ENCODE results near the gene FBXL7. TPM values are rescaled to one million over a fixed set of nuclear protein-coding genes. Genes with fewer than 3 reads are reported as not detected.

FBXL7 gene
- 13.3 TPM for total RNA-seq
- long read RNA-seq, partial matches to known transcripts = 0 of 10 reads
- long read RNA-seq, other reads (novel, unspliced or antisense) = 9 of 10 reads

GRCh38 chr5:15499528-15500324 lies at the start of gene FBXL7:
Gene FBXL7 (plus strand): TSS chr5:15500180.
- H3K4me1 ChIP-seq = peaks cover 5% of the 10 kb centered on the region
- intact Hi-C loops (cut with DNase I) = no loop called here
- no peaks in the 10 kb centered on the region for H3K36me3 ChIP-seq
- no peaks in the 10 kb centered on the region for H3K27me3 ChIP-seq
- peak within 1 kb of the TSS; percentile 64 for H3K4me3 ChIP-seq
- peak; percentile 94 for ATAC-seq
- DNase-seq = peak; percentile 88
- H3K9me3 ChIP-seq = no peaks in the 10 kb centered on the region
- TF ChIP-seq CTCF (IDR thresholded peaks at IDR 0.05) = peak; percentile 32
- H3K27ac ChIP-seq = peak within 1 kb of the TSS; percentile 75

DNA sequence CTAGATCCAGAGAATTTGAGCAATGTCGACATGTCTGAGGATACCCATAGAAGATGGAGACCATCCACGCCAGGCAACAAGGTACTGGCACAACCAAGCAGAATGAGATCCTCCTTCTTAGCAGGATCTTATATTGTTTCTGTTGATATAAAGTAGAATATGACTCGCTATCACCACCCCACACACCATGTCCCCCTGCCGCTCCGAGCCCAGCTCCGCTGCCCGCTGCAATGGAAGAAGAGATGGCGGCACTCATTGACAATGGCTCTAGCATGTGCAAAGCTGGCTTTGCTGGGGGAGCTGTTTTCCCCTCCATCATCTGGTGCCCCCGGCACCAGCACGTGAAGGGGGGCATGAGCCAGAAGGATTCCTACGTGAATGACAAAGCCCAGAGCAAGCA lies 49.5 kb upstream of the FBXL7 start:
- Histone ChIP-seq H3K4me3 (no peak overlapping the region), H3K9me3 (no peaks in the 10 kb centered on the region), H3K36me3 (no peaks in the 10 kb centered on the region), H3K4me1 (no peaks in the 10 kb centered on the region), H3K27me3 (no peaks in the 10 kb centered on the region), H3K27ac (no peak overlapping the region)
- no peak for ATAC-seq
- intact Hi-C loops (cut with DNase I) = no loop called here
- DNase-seq = no peak
- no peak for TF ChIP-seq CTCF (IDR thresholded peaks at IDR 0.05)

- H3K27ac ChIP-seq = no peak overlapping the region
- TF ChIP-seq CTCF (IDR thresholded peaks at IDR 0.05) = no peak
- intact Hi-C loops (cut with DNase I) = no loop called here
- no peak for DNase-seq
- H3K4me1 ChIP-seq = no peaks in the 10 kb centered on the region
- H3K27me3 ChIP-seq = no peaks in the 10 kb centered on the region
- no peaks in the 10 kb centered on the region for H3K9me3 ChIP-seq
- H3K36me3 ChIP-seq = no peaks in the 10 kb centered on the region
- H3K4me3 ChIP-seq = no peak overlapping the region
- ATAC-seq = no peak
Measured at GRCh38 chr5:15450949-15451348, 49.0 kb upstream of the FBXL7 start.

GRCh38 chr5:15452030-15452429 lies 48.0 kb upstream of the FBXL7 start:
- Histone ChIP-seq H3K4me1 (no peaks in the 10 kb centered on the region), H3K4me3 (no peak overlapping the region), H3K27me3 (no peaks in the 10 kb centered on the region), H3K27ac (no peak overlapping the region), H3K9me3 (no peaks in the 10 kb centered on the region), H3K36me3 (no peaks in the 10 kb centered on the region)
- DNase-seq = no peak
- intact Hi-C loops (cut with DNase I) = no loop called here
- no peak for ATAC-seq
- no peak for TF ChIP-seq CTCF (IDR thresholded peaks at IDR 0.05)

DNA sequence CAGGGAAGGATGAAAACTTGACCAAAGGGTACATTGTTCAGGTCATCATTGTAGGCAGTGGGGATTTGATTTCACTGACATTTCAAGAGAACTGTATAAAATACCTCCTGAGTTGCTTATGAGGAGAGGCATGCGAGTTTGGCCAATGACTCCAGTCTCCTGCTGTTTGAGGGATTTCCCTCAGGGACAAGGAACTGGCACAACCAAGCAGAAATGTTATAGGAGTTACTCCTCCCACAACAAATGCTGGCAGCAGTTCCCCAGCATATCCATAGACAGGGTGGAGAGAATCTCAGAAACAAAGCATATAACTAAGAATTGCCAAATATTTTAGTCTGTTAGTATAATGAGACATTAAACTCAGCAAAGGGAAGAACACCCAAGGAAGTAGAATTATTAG lies 47.2 kb upstream of the FBXL7 start:
- Histone ChIP-seq H3K4me1 (no peaks in the 10 kb centered on the region), H3K4me3 (no peak overlapping the region), H3K9me3 (no peaks in the 10 kb centered on the region), H3K36me3 (no peaks in the 10 kb centered on the region), H3K27ac (no peak overlapping the region), H3K27me3 (no peaks in the 10 kb centered on the region)
- DNase-seq (no peak), ATAC-seq (no peak)
- intact Hi-C loops (cut with DNase I) = no loop called here
- no peak for TF ChIP-seq CTCF (IDR thresholded peaks at IDR 0.05)
